ENCODE data around the gene ABHD17A. TPM values are rescaled to one million over a fixed set of nuclear protein-coding genes. Genes with fewer than 3 reads are reported as not detected.

ABHD17A gene
- total and polyA plus RNA-seq, 4 donors = 68.8 to 110 (median 91.0) TPM

DNA sequence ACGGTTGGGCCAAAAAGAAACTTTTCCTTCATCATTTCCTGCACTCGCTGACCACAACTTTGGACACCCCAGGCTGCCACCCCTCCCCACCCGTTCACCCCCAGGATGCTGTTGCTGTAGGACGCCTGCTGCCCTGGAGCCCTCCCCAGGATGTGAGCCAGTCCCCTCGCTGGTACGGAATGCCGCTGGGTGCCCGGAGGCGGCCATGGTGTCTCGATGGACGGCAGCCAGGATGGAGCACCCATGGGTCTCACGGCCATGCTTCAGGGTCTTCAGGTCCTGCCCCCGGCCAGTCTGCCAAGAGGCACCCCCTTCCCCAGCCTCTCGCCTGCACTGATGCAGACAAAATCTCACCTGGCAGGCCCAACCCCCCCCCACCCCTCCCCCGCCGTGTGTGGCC is 40.2 kb upstream of the ABHD17A start:
- Histone ChIP-seq H3K4me1 (ENCODE audit: control insufficient read depth in 5 of 5, insufficient read depth in 5 of 5, low read length in 5 of 5) (peaks cover 0 to 12% (median 0%) of the 10 kb centered on the region in 5 donors), H3K4me3 (no peak overlapping the region), H3K9me3 (ENCODE audit: control insufficient read depth in 4 of 4, insufficient read depth in 3 of 4, low read length in 3 of 4) (no peaks in the 10 kb centered on the region), H3K36me3 (ENCODE audit: control insufficient read depth in 4 of 4, insufficient read depth in 4 of 4, low read length in 4 of 4) (peaks cover 0 to 38% (median 3%) of the 10 kb centered on the region in 4 donors), H3K27ac (ENCODE audit: low read depth in 1 of 2, low read length in 1 of 2) (no peak overlapping the region), H3K27me3 (ENCODE audit: control insufficient read depth in 3 of 3, insufficient read depth in 3 of 3, low read length in 2 of 3) (peaks cover 0 to 2% (median 0%) of the 10 kb centered on the region in 3 donors), H3K9ac (ENCODE audit: insufficient read depth in 1 of 2, low read length in 2 of 2) (no peak overlapping the region)
- TF ChIP-seq, protein P1, sequence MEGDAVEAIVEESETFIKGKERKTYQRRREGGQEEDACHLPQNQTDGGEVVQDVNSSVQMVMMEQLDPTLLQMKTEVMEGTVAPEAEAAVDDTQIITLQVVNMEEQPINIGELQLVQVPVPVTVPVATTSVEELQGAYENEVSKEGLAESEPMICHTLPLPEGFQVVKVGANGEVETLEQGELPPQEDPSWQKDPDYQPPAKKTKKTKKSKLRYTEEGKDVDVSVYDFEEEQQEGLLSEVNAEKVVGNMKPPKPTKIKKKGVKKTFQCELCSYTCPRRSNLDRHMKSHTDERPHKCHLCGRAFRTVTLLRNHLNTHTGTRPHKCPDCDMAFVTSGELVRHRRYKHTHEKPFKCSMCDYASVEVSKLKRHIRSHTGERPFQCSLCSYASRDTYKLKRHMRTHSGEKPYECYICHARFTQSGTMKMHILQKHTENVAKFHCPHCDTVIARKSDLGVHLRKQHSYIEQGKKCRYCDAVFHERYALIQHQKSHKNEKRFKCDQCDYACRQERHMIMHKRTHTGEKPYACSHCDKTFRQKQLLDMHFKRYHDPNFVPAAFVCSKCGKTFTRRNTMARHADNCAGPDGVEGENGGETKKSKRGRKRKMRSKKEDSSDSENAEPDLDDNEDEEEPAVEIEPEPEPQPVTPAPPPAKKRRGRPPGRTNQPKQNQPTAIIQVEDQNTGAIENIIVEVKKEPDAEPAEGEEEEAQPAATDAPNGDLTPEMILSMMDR (IDR thresholded peaks at IDR 0.05; ENCODE audit: control extremely low read depth, extremely low read depth) = no peak
- ATAC-seq (ENCODE audit: insufficient read depth, low FRiP score) (no peak), DNase-seq (no peak)
- WGBS, 2 donors = 84 to 92% methylated on average over 16 of the region's 16 CpGs

DNA sequence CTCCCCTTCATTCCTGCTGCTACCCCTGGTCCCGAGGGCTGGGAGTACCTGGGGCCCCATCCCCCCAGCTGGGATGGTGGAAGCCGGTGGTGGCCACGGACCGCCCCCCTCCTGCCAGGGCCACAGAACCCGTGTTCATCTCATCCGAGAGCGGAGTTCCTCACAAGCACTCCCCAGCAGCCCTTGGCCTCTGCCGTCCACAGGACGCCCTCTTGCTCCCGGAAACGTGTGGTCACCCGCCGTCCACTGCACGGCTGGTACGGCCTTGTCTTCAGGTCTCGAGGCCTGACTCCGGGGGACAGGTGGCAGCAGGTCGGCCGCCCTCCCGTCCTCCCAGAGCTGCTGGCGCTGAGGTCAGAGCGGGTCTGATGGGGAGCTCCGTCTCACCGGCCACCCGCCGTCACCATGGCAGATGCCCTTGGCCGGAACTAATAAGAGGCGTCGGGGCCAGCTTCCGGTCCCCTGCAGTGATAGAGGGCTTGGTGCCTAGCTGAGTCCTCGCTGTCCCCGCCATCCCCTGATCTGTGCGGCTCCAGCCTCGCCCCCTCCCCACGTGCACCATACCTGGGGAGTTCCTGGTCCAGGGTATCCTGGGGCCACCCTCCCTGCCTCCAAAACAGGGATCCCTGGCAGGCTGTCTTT is 39.1 kb upstream of the ABHD17A start:
- 95 to 96% methylated on average over 35 of the region's 35 CpGs for WGBS, 2 donors
- Histone ChIP-seq H3K4me3 (no peak overlapping the region), H3K9me3 (ENCODE audit: control insufficient read depth in 4 of 4, insufficient read depth in 3 of 4, low read length in 3 of 4) (peaks cover 0 to 1% (median 0%) of the 10 kb centered on the region in 4 donors), H3K27ac (ENCODE audit: low read depth in 1 of 2, low read length in 1 of 2) (no peak overlapping the region), H3K36me3 (ENCODE audit: control insufficient read depth in 4 of 4, insufficient read depth in 4 of 4, low read length in 4 of 4) (peaks cover 0 to 44% (median 6%) of the 10 kb centered on the region in 4 donors), H3K4me1 (ENCODE audit: control insufficient read depth in 5 of 5, insufficient read depth in 5 of 5, low read length in 5 of 5) (peaks cover 0 to 5% (median 0%) of the 10 kb centered on the region in 5 donors), H3K9ac (ENCODE audit: insufficient read depth in 1 of 2, low read length in 2 of 2) (no peak overlapping the region), H3K27me3 (ENCODE audit: control insufficient read depth in 3 of 3, insufficient read depth in 3 of 3, low read length in 2 of 3) (peaks cover 0 to 2% (median 0%) of the 10 kb centered on the region in 3 donors)
- DNase-seq = no peak
- no peak for ATAC-seq (ENCODE audit: insufficient read depth, low FRiP score)
- TF ChIP-seq, protein P1 (IDR thresholded peaks at IDR 0.05; ENCODE audit: control extremely low read depth, extremely low read depth) = no peak

DNA sequence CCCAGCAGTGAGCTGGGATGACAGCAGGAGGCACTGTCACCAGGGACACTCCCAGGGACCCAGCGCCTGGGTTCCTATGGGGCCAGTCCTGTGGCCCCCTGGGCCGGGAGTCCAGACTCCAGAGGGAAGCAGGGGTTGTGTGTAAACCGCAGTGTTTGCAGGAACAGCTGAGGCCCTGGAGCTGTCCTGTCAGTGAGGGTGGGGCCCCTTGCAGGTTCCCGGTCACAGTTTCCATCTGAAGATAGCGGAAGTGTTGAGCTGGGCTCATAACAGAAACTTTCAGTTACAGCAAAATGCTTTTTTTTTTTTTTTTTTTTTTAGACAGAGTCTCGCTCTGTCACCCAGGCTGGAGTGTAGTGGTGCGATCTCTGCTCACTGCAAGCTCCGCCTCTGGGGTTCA is 38.0 kb upstream of the ABHD17A start:
- H3K27ac ChIP-seq (ENCODE audit: low read depth in 1 of 2, low read length in 1 of 2) = no peak overlapping the region
- H3K36me3 ChIP-seq (ENCODE audit: control insufficient read depth in 4 of 4, insufficient read depth in 4 of 4, low read length in 4 of 4) = peaks cover 0 to 49% (median 6%) of the 10 kb centered on the region in 4 donors
- H3K4me3 ChIP-seq = no peak overlapping the region
- no peaks in the 10 kb centered on the region for H3K4me1 ChIP-seq (ENCODE audit: control insufficient read depth in 5 of 5, insufficient read depth in 5 of 5, low read length in 5 of 5)
- no peak for DNase-seq
- H3K9ac ChIP-seq (ENCODE audit: insufficient read depth in 1 of 2, low read length in 2 of 2) = no peak overlapping the region
- H3K9me3 ChIP-seq (ENCODE audit: control insufficient read depth in 4 of 4, insufficient read depth in 3 of 4, low read length in 3 of 4) = peaks cover 0 to 1% (median 0%) of the 10 kb centered on the region in 4 donors
- no peak for ATAC-seq (ENCODE audit: insufficient read depth, low FRiP score)
- WGBS, 2 donors = 86 to 87% methylated on average over 7 to 8 of the region's 8 CpGs
- TF ChIP-seq, protein P1 (IDR thresholded peaks at IDR 0.05; ENCODE audit: control extremely low read depth, extremely low read depth) = no peak
- H3K27me3 ChIP-seq (ENCODE audit: control insufficient read depth in 3 of 3, insufficient read depth in 3 of 3, low read length in 2 of 3) = no peaks in the 10 kb centered on the region

Measured in lung (tissue), 12 donors.